Activated CD4-positive, alpha-beta T cell treated with anti-CD3 and anti-CD28 coated beads, Interleukin-2, amount 50 U/mL, for 48 hours (primary cell): ENCODE measurements around the gene PROX1.

Experiments used
- DNase-seq, 2 experiments: peaks; one replicate each; pipeline ENCODE4 v3.0.0-alpha.2; 2020

PROX1 gene

GRCh38 chr1:213982289-213982671 lies 5.5 kb upstream of the PROX1 start:
- no peak for DNase-seq

- peak in 1 of 2 experiments; percentile 10 for DNase-seq
These were observed 4.9 kb upstream of the PROX1 start for GRCh38 chr1:213982672-213983492.

DNA sequence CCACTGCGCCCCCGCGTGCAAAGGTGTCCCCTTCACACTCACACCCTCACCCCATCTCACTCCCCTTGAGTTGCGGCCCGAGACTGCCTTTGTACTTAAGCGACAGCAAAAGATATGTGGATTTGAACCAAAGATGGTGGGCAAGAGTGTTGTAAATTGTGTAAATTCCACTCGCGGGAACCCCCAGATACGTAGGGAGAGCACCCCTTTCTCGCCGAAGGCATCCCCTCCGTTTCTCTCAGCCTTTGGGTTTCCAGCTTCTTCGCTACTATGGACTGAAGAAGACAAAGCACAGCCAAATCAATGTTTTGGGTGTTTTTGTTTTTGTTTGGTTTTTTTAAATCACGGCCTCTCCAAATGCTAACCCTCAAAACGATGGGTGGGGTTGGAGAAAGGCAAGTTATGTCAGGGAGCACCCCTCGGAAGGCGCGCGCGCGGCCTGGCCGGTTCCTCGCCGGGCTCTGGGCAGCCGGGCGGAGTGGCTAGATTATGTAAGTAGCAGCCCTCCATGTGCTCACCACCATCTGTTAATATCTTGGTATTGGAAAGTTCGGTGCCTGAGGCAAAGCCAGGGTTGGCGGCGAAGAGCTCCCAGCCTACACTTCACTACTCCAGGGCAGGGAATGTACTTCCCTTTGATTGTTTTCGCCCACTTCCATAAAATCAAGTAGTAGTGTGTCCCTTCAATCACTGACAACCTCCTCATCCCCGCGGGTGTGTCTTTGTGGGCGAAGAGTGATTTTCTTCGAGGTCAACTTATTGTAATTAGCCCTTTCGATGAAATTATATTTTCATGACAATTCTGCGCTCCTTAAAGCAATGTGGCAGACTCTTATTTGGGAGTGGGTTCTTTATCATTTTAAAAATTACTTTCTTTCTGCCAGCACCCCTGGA lies 4.0 kb upstream of the PROX1 start:
- no peak for DNase-seq

DNA sequence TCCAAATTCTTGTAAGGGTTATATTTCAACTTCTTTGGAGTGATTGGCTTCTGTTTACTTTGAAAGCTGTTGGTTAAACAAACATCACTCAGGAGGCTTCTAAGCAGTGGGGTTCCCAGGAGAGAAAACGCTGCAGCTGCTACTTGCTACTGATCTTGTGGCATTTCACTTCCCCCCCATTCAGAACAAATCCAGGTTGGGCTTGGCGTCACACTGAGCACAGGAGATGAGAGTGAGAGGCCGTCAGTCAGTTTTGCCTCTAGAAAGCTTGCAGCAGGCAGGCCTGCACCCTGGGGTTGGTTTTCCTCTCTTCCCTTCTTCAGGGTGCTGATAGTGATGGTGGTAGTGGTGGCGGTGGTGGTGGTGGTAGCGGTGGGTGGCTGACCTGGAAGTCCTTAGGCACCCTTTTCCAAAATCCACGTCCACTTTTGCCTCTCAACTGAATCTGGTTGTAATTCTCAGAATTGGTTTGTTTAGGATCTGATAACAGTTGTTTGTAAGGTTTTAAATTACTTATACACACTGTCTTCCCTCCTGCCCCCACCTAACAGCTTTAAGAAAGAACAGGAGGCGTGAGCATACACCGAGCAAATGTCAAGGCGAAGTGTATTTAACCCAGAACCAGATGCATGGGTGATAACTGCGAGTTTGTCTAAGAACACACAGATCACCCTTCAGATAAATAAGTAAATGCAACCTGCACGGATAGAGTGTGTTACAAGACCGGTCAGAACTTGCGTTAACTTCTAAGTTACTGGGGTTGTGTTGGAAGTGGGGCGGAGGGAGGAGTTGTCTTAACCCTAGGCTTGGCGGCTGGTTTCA lies 3.2 kb upstream of the PROX1 start:
- no peak for DNase-seq

DNA sequence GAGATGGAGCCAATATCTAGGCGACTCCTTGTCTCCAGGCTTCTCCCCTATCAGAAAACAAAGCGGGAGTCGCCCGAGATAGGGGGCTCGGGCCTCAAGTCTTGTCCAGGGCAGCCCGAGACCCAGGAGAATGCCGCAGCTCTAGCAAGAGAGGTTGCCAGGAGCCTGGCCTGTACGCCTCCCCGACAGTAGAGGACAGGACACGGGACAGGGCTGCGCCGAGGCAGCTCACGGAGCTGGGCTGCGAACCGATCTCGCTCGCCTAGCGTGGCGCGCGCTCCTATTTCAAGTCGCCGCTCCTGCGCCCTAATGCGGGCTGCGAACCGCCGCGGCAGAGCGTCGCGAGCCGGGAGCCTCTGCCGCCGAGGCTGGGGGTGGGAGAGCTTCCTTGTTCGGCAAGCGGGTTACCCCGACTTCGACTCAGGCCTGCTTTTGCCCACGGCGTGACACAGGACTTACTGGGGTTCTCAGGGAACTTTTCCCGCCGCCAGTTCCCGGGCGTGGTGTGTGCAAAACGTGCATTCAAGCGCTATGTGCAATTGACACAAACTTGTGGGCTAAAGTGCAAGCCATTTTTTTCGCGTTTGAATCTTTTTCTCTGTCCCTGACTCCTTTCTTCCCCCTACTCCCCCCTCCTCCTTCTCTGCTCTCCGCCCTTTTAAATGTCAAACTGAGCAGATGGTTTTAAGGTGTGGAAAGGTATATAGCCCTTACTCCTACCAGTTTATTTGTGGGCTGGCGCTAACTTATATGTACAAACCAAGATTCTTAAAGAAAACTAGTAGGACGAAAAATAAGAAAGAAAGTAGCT lies 2.4 kb upstream of the PROX1 start:
- DNase-seq = peak; percentile 19

DNA sequence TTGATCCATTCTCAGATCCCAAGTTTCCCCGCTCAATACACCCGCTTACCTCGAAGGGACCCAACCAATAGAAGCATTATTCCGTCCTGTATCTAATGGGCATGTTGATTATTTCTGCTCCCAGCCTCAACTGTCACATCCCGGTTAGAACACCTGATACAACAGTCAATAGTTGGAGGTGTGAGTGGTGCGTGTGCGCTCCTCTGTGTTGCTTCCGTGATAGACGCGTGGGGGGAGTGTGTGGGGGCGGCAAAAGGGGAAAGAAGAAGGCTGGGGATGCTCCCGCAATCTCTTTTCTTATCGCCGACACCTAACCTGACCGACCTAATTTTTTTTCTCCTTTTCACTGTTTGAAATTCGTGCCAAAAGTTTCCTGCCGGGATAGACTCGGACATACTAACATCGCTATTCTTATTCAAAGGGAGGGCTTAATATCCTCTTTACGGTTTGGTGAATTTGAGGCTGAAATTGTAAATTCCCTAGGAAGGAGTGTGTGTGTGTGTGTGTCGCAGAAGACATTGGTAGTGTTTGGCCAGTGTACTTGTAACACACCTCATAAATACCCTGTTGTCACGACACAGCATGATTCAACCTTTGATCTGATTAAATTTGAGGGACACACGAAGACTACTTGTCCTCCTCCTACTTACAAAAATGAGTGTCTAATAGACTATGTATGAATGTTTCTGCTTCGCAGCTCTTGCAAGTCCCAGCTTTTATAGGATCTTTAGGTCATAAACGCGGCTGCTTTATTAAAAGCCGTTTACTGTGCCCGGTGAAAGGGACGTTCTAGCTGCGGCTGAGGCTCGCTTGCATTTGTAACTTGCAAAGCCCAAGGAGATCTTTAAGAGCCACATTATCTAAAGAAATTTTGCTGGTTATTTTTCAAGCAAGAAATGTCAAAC lies 1.5 kb upstream of the PROX1 start:
- no peak for DNase-seq

GRCh38 chr1:213986925-213987250 lies 885 bp upstream of the PROX1 start:
- DNase-seq = no peak

- DNase-seq = peak; percentile 45 to 61
These were observed 299 bp upstream of the PROX1 start for GRCh38 chr1:213987422-213987926.

- peak in 1 of 2 experiments; percentile 5 for DNase-seq
These were observed 781 bp downstream of the PROX1 start for GRCh38 chr1:213988507-213989001.

- no peak for DNase-seq
These were observed 1.5 kb downstream of the PROX1 start for GRCh38 chr1:213989002-213989855.

DNA sequence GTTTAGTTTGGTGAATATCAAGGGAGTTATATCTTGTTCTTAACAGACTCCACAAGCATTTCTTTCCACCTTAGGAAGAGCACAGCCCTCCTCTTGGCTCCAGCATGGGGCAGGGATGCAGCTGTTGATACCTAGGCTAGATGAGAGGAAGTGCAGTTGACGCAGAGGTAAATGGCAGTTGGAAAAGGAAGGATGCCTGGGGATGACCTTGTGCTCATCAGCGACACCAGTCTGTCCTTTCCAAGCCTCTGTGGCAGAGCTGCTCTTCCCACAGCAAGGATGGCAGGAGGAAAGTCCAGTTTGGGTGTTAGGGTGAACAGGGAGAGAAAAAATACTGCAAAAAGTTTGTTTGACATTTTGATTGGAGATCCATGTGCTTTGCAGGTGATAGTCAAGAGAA lies 6.2 kb downstream of the PROX1 start:
- DNase-seq = no peak

DNA sequence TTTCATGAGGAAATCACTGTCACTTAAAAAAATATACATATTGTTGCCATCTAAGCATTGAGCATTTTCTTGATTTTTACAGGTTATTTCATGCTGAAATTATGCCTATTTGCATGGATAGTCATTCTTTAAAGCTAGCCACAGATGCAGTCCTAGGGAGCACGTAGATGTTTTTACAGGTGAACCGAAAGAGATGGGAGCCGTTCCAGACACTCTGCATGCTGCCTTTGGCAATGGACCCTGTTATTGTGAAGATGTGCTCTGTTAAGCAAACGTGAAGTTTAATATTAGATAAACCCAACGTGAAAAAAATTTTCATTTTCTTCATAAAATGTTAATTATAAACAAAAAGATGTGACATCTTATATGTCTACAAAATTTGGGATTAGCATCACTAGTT lies 7.1 kb downstream of the PROX1 start:
- no peak for DNase-seq

- no peak for DNase-seq
These were observed 7.8 kb downstream of the PROX1 start for GRCh38 chr1:213995603-213996002.

DNA sequence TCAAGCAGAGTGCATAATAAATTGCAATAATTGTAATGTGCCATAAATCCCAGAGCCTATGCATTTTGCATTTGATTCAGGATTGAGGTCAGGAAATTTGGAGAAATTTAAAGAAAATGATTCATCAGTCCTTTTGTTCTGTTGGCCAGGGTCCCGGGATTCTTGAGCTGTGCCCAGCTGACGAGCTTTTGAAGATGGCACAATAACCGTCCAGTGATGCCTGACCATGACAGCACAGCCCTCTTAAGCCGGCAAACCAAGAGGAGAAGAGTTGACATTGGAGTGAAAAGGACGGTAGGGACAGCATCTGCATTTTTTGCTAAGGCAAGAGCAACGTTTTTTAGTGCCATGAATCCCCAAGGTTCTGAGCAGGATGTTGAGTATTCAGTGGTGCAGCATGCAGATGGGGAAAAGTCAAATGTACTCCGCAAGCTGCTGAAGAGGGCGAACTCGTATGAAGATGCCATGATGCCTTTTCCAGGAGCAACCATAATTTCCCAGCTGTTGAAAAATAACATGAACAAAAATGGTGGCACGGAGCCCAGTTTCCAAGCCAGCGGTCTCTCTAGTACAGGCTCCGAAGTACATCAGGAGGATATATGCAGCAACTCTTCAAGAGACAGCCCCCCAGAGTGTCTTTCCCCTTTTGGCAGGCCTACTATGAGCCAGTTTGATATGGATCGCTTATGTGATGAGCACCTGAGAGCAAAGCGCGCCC lies 8.7 kb downstream of the PROX1 start:
- no peak for DNase-seq

DNA sequence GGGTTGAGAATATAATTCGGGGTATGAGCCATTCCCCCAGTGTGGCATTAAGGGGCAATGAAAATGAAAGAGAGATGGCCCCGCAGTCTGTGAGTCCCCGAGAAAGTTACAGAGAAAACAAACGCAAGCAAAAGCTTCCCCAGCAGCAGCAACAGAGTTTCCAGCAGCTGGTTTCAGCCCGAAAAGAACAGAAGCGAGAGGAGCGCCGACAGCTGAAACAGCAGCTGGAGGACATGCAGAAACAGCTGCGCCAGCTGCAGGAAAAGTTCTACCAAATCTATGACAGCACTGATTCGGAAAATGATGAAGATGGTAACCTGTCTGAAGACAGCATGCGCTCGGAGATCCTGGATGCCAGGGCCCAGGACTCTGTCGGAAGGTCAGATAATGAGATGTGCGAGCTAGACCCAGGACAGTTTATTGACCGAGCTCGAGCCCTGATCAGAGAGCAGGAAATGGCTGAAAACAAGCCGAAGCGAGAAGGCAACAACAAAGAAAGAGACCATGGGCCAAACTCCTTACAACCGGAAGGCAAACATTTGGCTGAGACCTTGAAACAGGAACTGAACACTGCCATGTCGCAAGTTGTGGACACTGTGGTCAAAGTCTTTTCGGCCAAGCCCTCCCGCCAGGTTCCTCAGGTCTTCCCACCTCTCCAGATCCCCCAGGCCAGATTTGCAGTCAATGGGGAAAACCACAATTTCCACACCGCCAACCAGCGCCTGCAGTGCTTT lies 9.4 kb downstream of the PROX1 start:
- DNase-seq = no peak

DNA sequence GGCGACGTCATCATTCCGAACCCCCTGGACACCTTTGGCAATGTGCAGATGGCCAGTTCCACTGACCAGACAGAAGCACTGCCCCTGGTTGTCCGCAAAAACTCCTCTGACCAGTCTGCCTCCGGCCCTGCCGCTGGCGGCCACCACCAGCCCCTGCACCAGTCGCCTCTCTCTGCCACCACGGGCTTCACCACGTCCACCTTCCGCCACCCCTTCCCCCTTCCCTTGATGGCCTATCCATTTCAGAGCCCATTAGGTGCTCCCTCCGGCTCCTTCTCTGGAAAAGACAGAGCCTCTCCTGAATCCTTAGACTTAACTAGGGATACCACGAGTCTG lies 10.0 kb downstream of the PROX1 start:
- no peak for DNase-seq

GRCh38 chr1:213998785-213999184 lies 11.0 kb downstream of the PROX1 start:
- DNase-seq = no peak

GRCh38 chr1:213999732-214000131 lies 12.0 kb downstream of the PROX1 start:
- no peak for DNase-seq

DNA sequence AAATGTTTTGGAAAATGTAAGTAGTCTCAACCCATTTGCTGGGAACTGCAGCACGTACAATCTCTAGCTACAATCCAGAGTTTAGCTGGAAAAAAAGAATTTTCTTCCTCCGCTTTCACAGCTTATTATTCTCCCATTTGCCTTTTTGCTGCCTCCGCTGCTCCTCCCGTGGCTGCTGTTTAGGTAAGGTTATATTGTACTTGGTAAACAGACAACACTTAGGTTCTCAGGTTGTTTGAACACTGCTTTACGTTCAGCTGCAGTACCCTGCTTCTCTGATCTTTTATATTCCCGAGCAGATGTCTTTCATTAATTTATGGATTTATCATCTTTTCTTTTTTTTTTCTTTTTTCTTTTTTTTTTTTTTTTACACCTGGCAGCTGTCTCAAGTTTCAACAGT lies 14.3 kb downstream of the PROX1 start:
- DNase-seq = no peak
